ENCODE results near the gene KIDINS220. TPM values are rescaled to one million over a fixed set of nuclear protein-coding genes. Genes with fewer than 3 reads are reported as not detected.

Gene KIDINS220
- total RNA-seq, result 10 to 100 TPM; 60.5 to 62.3 TPM
- 100 to 1,000 TPM in 3 of 6 donors, 10 to 100 TPM in 3; 86.8 to 113 (median 99.8) TPM for polyA plus RNA-seq (ENCODE audit: insufficient read length in 6 of 6)
- long read RNA-seq, donor 1, partial matches to known transcripts, result 0 of 7 reads
- long read RNA-seq, donor 1, other reads (novel, unspliced or antisense), result 5 of 7 reads
- long read RNA-seq, donor 2, partial matches to known transcripts, result 8 of 14 reads
- long read RNA-seq, donor 2, other reads (novel, unspliced or antisense), result 6 of 14 reads
- long read RNA-seq, donor 3, partial matches to known transcripts, result 0 of 1 reads
- long read RNA-seq, donor 3, other reads (novel, unspliced or antisense), result 0 of 1 reads
- long read RNA-seq, donor 4, partial matches to known transcripts, result 3 of 3 reads
- long read RNA-seq, donor 4, other reads (novel, unspliced or antisense), result 0 of 3 reads
- long read RNA-seq, donor 5, full-length matches to known transcripts, result 2 of 7 reads
- long read RNA-seq, donor 5, partial matches to known transcripts, result 5 of 7 reads
- long read RNA-seq, donor 5, other reads (novel, unspliced or antisense), result 0 of 7 reads
- long read RNA-seq, donor 6, partial matches to known transcripts, result 0 of 1 reads
- long read RNA-seq, donor 6, other reads (novel, unspliced or antisense), result 0 of 1 reads
- long read RNA-seq, donor 7, partial matches to known transcripts, result 0 of 1 reads
- long read RNA-seq, donor 7, other reads (novel, unspliced or antisense), result 0 of 1 reads
- long read RNA-seq, donor 8, partial matches to known transcripts, result 0 of 1 reads
- long read RNA-seq, donor 8, other reads (novel, unspliced or antisense), result 0 of 1 reads
- long read RNA-seq, donor 9, result 0 reads
- long read RNA-seq, donor 10, partial matches to known transcripts, result 2 of 4 reads
- long read RNA-seq, donor 10, other reads (novel, unspliced or antisense), result 2 of 4 reads
- long read RNA-seq, donor 11, partial matches to known transcripts, result 18 of 21 reads
- long read RNA-seq, donor 11, other reads (novel, unspliced or antisense), result 0 of 21 reads
- long read RNA-seq, donor 12, partial matches to known transcripts, result 0 of 1 reads
- long read RNA-seq, donor 12, other reads (novel, unspliced or antisense), result 0 of 1 reads

- H3K27me3 ChIP-seq, result no peaks in the 10 kb centered on the region
- peaks cover 16 to 49% of the 10 kb centered on the region in 2 donors for H3K4me1 ChIP-seq
- peak within 1 kb of the TSS; percentile 75 to 87 for H3K27ac ChIP-seq
- TF ChIP-seq CTCF (IDR thresholded peaks at IDR 0.05), result no peak
- DNase-seq (peak; percentile 86 to 94 (median 90)), ATAC-seq (peak; percentile 98)
- intact Hi-C loops (cut with DNase I), result no loop called here
- H3K4me3 ChIP-seq, result peak within 1 kb of the TSS; percentile 96 to 98
- no peaks in the 10 kb centered on the region for H3K9me3 ChIP-seq
- no peaks in the 10 kb centered on the region for H3K36me3 ChIP-seq
Observed at GRCh38 chr2:8836971-8837794, at the start of gene KIDINS220. Gene KIDINS220, minus strand, starts transcription at chr2:8837613. Its CDS starts 10,520 bp downstream, at chr2:8827093.

GRCh38 chr2:8886876-8887275 is 49.5 kb upstream of the KIDINS220 start:
- Histone ChIP-seq H3K4me3 (no peak overlapping the region), H3K27ac (no peak overlapping the region), H3K27me3 (no peaks in the 10 kb centered on the region), H3K4me1 (no peaks in the 10 kb centered on the region), H3K36me3 (no peaks in the 10 kb centered on the region), H3K9me3 (no peaks in the 10 kb centered on the region)
- intact Hi-C loops (cut with DNase I), result no loop called here
- TF ChIP-seq CTCF (IDR thresholded peaks at IDR 0.05), result no peak
- no peak for DNase-seq
- ATAC-seq, result no peak

GRCh38 chr2:8886202-8886518 is 48.7 kb upstream of the KIDINS220 start:
- H3K27ac ChIP-seq, result no peak overlapping the region
- H3K9me3 ChIP-seq, result no peaks in the 10 kb centered on the region
- intact Hi-C loops (cut with DNase I), result no loop called here
- TF ChIP-seq CTCF (IDR thresholded peaks at IDR 0.05), result no peak
- peaks cover 0 to 3% of the 10 kb centered on the region in 2 donors for H3K36me3 ChIP-seq
- DNase-seq, result no peak
- H3K4me1 ChIP-seq, result no peaks in the 10 kb centered on the region
- no peaks in the 10 kb centered on the region for H3K27me3 ChIP-seq
- ATAC-seq, result no peak
- no peak overlapping the region for H3K4me3 ChIP-seq

GRCh38 chr2:8885449-8886201 is 48.2 kb upstream of the KIDINS220 start:
- no peak for TF ChIP-seq CTCF (IDR thresholded peaks at IDR 0.05)
- no peak overlapping the region for H3K27ac ChIP-seq
- intact Hi-C loops (cut with DNase I), result no loop called here

More at GRCh38 chr2:8885449-8886201, 48.2 kb upstream of the KIDINS220 start:
- H3K4me1 ChIP-seq, result no peaks in the 10 kb centered on the region
- DNase-seq, result no peak
- no peak overlapping the region for H3K4me3 ChIP-seq
- no peak for ATAC-seq
- H3K27me3 ChIP-seq, result no peaks in the 10 kb centered on the region
- H3K9me3 ChIP-seq, result no peaks in the 10 kb centered on the region
- peaks cover 0 to 8% of the 10 kb centered on the region in 2 donors for H3K36me3 ChIP-seq

All from left lung (tissue), 14 donors.